NCI-H2107 treated with DMSO at 0.1 percent for 48 hours (cell line): ENCODE data around the gene FGR.
A peak's percentile ranks its signal among the peaks of the same experiment; 100 is the strongest.

Experiments
- DNase-seq: peaks from one replicate; lab custom pipeline; 2025; ENCODE audit not compliant: unreplicated experiment; lab: John Stamatoyannopoulos, UW

The FGR gene

DNA sequence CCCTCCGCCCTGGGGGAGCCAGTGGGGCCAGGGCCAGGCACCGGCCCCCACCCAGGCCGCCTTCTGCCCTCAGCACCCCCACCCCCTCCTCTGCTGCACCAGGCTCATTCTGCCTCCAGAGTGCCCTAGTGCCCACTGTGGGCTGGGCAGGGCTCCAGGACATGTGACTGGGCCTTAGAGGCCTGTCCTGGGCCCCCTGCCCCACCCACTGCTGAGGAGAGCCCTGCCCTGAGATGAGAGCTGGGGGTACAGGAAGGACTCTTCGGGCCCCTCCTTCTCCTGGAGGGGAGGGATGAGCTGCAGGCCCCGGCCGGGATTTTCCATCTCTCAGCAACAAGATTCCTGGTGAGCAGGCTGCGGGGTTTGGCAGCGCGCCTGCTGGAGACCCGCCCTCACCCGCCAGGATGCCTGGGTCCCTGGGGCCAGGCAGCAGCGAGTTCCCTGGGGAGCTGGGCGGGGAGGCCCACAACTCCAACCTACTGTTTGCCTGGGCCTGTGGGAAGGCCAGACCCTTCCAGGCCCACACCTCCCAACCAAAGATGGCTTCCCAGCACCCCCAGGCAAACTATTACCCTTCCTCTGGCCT is 45.1 kb downstream of the FGR start:
- DNase-seq = peak; percentile 72

- no peak for DNase-seq
Measured at GRCh38 chr1:27589441-27589840, 45.5 kb downstream of the FGR start.

DNA sequence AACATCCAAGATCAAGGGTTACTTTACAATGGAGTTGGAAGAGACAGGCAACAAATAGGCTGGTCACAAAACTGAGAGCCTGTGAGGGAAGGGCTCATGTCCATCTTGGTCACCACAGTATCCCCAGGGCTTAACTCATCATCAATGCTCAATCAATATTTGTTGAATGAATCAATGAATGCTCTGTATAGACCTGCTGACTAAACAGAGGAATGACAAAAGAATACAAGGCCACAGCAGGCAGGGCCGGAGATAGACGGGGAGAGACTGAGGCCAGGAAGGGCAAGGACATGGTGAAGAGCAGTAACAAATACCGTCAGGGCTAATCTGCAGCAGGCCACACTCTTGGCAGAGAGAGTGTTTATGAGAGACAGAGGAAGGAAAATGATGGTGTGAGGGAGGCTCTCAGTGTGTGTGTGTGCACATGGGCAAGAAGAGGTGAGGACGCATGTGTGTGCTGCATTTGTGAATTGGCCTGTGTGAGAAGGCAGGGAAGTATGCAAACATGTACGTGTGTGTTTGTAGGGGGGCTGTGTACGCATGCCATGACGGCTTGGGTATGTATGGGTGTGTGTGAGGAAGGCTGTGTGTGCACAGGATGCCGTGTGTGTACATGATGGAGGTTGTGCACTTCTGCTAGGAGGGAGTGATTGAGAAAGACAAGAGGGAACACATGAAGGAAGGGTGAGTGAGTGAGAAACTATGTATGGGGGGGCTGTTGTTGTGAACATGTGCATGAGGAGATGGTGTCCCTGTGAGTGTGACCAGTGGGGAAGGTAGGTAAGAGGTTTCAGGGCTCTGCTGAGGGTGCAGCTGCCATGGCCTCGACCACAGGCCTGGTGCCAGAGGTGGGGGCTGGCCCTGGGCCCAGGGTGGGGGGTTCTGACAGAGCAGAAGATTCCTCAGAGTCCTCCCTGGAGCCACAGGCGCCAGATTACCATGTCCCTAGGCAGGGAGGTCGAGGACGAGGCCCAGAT is 46.4 kb downstream of the FGR start:
- DNase-seq = no peak

- no peak for DNase-seq
Measured at GRCh38 chr1:27585684-27586083, 49.3 kb downstream of the FGR start.

DNA sequence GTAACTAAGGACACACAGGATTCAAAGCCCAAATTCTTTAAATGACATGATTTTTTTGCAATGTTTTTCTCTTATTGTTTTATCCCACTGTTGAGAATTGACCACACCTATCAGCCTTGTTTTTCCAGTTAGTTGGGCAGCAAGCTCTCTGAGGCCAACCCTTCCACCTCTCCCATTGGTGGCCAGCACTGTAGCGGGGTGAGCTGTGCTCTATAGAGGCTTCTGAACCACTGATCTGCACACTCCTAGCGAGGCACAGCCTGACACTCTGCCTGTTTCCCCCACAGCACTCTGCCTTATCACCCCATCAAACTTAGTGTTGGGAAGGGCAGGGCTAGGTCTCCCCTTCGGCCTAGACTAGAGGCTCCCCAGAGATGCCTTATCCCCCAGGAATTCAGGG is 50.5 kb downstream of the FGR start:
- no peak for DNase-seq

GRCh38 chr1:27583479-27583878 is 51.5 kb downstream of the FGR start:
- DNase-seq = no peak

DNA sequence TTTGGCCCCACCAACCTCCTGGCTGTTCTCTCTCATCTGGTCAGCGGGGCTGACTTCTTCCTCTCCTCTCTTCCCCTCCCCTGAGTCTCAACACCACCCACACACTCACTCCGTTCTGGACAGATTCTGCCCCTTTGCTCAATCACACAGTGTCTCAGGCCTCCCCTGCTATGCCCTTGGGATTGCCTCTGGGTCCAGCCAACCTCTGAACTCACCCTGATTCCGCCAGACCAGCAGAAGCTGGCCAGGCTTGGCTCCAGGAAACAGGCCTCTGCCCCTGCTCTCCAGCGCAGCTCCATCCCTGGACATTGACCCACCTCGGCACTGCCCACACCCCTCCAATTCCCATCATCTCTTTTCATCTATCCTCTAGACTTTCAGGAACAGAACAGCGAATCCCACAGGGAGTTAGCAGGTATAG is 53.2 kb downstream of the FGR start:
- DNase-seq = no peak

- no peak for DNase-seq
Measured at GRCh38 chr1:27577504-27578188, 57.3 kb downstream of the FGR start.

DNA sequence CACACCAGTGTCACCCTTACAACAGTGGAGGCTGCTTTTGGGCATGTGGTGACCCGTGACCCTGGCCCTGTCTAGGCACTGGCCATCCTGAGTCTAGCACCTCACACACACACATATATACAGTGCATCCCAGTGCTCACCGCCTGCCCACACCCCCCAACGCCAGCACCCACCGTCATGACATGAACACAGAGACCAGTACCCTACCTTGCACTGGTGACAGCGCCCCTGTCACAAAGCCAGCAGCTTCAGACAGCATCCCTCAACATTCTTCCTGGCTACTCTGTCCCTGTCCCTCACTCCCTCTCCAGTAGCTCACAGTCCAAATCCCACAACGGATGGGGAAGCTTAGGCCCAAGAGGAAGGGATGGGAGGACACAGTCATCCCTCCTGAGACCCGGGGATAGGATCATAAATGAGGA is 58.2 kb downstream of the FGR start:
- no peak for DNase-seq

DNA sequence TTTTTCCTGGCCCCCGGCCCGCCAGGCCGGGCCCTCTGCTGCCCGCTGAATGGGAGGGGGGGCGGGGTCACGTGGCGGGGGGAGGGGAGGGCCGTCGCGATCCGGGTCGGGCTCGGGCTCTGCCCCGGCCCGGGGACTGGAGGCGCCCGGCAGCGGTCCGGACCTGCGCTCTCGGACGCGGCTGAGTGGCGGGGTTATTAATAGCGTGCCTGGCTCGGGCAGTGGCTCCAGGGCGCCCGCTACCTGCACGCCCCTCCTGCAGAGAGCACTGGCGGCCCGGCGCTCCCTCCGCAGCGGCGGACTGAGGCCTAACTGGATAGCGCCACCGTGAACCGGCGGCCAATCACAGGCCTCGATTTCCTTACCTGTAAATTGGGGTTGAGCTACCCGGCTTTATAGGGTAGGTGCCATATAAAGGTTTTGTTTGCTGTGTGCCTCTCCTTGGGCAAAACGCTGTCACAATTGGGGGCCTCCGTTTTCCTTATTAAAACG is 59.1 kb downstream of the FGR start:
- no peak for DNase-seq

- peak; percentile 77 for DNase-seq
Measured at GRCh38 chr1:27574871-27575831, 59.8 kb downstream of the FGR start.

- no peak for DNase-seq
Measured at GRCh38 chr1:27574001-27574781, 60.8 kb downstream of the FGR start.

DNA sequence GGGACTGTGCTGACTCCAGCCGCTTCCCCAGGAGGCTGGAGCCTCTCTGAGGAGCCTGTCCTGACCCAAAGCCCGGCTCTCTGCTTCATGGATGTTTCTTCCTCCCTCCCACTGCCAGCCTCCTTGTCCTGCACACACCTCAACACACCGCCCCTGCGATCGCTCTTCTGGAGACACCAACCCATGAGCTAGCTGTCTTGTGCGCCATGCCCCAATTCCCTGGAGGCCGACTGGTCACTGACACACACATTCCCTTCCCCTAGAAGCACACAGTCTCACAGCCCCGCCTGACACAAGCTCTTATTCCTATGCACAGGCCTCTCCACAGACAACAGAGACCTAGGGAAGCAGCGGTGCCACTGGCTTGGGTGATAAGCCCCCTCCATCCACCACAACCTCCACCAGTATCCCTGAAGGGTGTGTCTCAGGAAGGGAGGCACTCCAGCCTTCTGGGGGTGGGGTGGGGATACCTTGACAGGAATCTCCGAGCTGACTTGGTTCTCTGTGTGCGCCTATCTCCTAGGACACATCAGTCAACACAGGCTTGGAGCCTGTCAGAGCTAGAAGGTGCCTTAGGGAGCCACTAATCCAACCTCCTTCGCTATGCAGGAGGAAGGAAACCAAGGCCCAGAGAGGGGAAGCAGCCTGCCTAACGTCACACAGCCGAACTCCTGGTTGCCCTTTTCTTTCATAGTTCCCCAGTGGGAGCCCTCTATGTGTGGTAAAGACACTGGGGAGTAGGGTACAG is 62.1 kb downstream of the FGR start:
- DNase-seq = no peak

DNA sequence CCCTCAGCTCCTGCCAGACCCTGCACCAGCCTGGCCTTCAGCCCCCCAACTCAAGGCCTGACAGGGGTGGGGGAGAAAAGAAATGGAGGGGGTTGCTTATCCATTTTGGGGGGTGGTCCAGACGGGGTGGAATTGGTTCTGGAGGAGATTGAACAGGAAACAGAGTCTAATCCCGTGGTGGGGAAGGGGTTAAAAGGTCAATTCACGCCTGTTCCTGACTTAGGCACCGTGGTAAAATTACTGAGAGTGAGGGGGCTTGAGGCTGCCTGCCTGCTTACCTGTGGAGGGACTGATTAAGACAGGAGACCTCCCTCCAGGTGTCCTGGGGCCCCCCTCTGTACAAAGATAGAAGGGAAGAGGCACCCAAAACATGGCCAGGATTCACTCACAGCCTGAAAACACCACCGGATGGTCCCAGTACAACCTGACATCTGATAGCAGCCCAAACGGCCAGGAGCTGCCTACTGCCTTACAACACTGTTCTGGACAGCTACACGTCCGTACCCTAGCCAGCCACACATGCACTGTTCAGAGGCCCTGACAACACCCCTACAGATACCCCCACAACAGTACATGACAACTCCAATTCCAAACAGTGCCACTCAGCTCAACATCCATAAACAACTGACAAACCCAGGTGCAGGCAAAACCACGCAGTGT is 62.8 kb downstream of the FGR start:
- DNase-seq = no peak

- DNase-seq = peak; percentile 22
Measured at GRCh38 chr1:27571439-27572018, 63.5 kb downstream of the FGR start.

DNA sequence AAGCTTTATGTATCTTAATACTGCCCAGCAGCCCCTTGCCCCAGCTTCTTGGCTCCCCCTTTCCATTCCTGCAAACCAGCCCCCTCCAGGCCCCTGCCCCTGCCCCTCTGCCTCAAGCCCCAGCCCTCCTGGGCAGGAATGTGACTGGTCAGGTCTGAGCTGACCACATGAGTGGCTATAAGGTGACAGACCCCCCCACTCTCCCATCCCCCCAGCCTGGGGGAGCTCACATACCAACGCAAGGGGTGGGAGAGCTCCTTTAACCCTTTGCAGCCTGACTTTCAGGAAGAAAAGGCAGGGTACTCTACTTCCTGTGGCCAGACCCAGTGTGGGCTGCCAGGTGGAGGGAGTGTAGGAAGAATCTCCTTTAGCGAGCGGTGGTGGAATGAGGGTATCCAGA is 64.2 kb downstream of the FGR start:
- no peak for DNase-seq

- no peak for DNase-seq
Measured at GRCh38 chr1:27570356-27570755, 64.6 kb downstream of the FGR start.
